GM06990 (cell line): ENCODE data around the gene AGBL4.

Experiments used
- DNase-seq: peaks from one replicate; pipeline ENCODE4 v3.0.0-alpha.2; 2011; ENCODE audit not compliant: insufficient read length; ENCODE audit errors: extremely low read depth
- H3K27me3 ChIP-seq: replicated peaks from 2 replicates; pipeline ENCODE4 v1.6.0; 2011; ENCODE audit warnings: low read length; ENCODE audit not compliant: control insufficient read depth, insufficient read depth
- H3K36me3 ChIP-seq: 2 replicates; pipeline ENCODE4 v1.5.1; 2011; ENCODE audit warnings: low read length; ENCODE audit not compliant: control insufficient read depth, insufficient read depth
- H3K4me3 ChIP-seq: replicated peaks from 2 replicates; pipeline ENCODE4 v1.5.1; 2011; ENCODE audit warnings: low read depth, mild to moderate bottlenecking, control low read depth, low read length
- TF ChIP-seq, protein P1 (sequence below): IDR thresholded peaks from 2 replicates; pipeline ENCODE4 v1.5.1; 2011; ENCODE audit warnings: low read length, control low read depth, mild to moderate bottlenecking, inconsistent platforms; ENCODE audit not compliant: insufficient read depth, poor library complexity, severe bottlenecking

The AGBL4 gene

DNA sequence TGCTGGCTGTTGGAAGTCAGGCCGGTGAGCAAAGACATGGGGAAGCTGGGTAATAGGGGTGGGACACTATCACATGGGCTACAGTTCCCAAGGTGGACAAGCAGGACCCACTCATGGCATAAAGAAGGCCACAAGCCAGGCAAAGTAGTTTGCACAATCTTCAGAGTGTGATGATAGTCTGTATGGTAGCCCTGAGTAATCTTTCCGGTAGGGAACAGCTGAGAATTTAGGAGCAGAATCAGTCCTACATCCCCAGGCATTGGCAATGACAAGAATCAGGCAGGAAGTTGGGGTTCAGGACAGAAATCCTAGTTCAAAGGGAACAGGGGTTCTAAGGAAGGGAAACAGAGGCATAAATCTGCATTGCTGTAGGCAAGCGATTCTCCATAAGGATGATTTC is 1527.8 kb downstream of the AGBL4 start:
- TF ChIP-seq, protein P1, sequence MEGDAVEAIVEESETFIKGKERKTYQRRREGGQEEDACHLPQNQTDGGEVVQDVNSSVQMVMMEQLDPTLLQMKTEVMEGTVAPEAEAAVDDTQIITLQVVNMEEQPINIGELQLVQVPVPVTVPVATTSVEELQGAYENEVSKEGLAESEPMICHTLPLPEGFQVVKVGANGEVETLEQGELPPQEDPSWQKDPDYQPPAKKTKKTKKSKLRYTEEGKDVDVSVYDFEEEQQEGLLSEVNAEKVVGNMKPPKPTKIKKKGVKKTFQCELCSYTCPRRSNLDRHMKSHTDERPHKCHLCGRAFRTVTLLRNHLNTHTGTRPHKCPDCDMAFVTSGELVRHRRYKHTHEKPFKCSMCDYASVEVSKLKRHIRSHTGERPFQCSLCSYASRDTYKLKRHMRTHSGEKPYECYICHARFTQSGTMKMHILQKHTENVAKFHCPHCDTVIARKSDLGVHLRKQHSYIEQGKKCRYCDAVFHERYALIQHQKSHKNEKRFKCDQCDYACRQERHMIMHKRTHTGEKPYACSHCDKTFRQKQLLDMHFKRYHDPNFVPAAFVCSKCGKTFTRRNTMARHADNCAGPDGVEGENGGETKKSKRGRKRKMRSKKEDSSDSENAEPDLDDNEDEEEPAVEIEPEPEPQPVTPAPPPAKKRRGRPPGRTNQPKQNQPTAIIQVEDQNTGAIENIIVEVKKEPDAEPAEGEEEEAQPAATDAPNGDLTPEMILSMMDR: no peak
- H3K4me3 ChIP-seq: no peak overlapping the region
- no peaks in the 10 kb centered on the region for H3K36me3 ChIP-seq
- no peak for DNase-seq
- no peaks in the 10 kb centered on the region for H3K27me3 ChIP-seq

DNA sequence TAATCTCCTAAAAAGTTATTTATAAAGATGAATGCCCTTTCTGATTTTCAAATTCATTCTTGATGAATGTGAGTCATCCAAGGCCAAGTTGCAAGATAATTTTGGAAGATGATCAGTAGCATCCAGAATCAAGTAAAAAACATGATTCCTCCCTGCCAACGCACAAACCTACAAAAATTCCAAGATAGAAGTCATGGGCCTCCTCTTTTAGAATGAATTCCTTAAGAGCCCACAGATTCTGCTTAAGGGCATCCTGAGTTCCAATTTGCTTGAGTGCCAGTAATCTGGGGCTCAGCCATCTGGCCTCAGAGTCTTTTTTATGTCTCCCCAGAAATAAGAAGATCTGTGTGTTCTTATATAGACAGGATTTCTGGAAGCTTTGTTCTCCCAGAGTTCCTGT is 1528.6 kb downstream of the AGBL4 start:
- no peak for DNase-seq
- Histone ChIP-seq H3K4me3 (no peak overlapping the region), H3K36me3 (no peaks in the 10 kb centered on the region), H3K27me3 (no peaks in the 10 kb centered on the region)
- TF ChIP-seq, protein P1: no peak

DNA sequence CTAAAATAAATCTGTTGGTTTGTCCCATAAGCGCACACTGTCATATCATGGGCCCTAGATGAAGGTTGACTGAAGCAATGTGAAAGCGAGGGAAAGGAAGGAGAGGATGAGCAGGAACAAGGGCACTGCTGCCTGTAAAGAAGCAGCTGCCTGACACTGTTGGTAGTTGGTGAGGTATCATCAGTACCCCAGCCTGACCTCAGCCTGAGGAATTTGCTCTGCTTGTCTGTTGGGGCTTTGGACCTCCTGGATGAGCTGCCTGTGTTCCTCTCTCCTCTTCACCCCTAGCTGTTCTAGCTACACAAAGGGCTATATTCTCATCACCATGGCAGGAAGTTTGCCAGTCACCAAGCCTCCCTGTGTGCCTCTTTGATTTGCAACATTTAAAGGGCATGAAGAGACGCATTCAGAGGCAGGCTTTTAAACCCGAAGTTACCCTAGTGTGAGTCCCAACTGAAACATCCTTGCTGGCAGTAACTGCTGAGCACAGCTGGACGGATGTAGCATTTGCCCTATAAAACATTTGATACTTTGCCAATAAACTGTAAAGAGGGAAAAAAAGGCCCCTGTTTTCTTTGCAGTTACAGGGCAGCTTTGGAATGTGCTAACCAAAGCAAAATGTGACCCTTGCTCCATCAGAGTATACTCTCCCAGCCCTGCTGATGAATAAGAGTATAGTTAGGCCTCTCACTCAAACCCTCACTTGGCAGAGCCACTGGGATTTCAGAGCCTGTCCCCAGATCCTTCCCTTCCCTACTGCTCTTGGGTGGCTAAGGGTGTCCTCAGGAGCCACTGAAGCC is 1529.6 kb downstream of the AGBL4 start:
- H3K4me3 ChIP-seq: no peak overlapping the region
- H3K27me3 ChIP-seq: no peaks in the 10 kb centered on the region
- TF ChIP-seq, protein P1: no peak
- DNase-seq: no peak
- no peaks in the 10 kb centered on the region for H3K36me3 ChIP-seq

DNA sequence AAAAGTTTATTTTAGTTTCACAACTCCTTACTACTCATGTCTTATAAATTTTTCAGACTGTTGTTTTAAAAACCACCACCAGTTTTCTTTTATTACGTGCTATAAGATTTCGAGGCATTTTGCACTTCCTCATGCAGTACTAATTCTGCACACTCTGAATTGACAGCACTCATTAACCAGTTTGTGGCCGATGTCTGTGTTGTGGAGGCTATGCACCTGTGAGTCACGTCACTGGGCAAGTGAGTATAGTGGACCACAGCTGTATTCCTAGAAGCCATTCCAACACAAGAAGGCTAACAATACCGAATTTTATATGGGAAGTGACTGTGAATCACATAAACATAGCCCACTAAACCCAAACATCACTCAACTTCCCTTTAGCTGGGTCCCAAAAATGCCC is 1530.7 kb downstream of the AGBL4 start:
- TF ChIP-seq, protein P1: no peak
- no peak for DNase-seq
- Histone ChIP-seq H3K27me3 (no peaks in the 10 kb centered on the region), H3K36me3 (no peaks in the 10 kb centered on the region), H3K4me3 (no peak overlapping the region)

DNA sequence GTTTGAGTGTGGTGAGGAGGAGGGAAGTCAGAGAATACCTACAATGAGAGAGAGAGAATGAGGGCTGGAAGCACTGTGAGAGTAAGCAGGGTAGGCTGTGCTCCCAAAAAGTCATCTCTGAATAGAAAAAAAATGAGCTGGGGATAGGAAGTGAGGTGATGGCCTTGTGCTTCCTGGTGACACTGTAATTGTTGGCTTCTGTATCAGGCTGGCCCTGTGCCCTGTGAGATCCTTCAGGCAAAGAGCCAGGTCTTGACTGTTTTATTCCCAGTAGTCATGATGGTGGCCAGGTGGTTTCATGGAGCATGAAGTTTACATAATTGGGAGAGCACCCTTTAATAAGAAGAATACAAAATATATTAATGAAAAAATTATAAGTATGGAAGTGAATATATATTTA is 1531.4 kb downstream of the AGBL4 start:
- TF ChIP-seq, protein P1: no peak
- no peak overlapping the region for H3K4me3 ChIP-seq
- no peaks in the 10 kb centered on the region for H3K27me3 ChIP-seq
- H3K36me3 ChIP-seq: no peaks in the 10 kb centered on the region
- no peak for DNase-seq

DNA sequence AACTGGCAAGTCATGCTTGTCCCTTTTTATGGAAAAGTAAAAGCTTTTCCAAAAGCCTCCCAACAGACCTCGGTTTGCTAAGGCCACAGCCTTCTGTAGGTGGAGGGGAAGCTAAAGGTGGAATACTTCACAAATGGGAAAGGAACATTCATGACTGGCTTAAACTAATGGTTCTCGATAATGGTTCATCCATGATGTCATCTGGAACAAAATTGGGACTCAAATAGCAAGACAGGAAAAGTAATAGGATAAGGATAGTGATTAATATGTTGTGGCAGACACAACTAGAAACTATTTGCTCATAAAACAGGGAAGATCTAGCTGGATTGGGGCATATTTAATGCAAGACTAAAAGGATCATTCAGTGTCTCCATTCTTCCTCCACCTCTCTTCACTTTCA is 1535.0 kb downstream of the AGBL4 start:
- Histone ChIP-seq H3K36me3 (no peaks in the 10 kb centered on the region), H3K4me3 (no peak overlapping the region), H3K27me3 (no peaks in the 10 kb centered on the region)
- no peak for DNase-seq
- TF ChIP-seq, protein P1: no peak
